A673 (cell line): ENCODE data around the gene BACH1. TPM values are rescaled to one million over a fixed set of nuclear protein-coding genes. Genes with fewer than 3 reads are reported as not detected.
A peak's percentile ranks its signal among the peaks of the same experiment; 100 is the strongest.

ENCODE experiments used
- BruUV-seq: library from RNA; stranded (reverse); fragments of 400-500 nt; replicated peaks from 2 replicates; lab custom pipeline; 2021; lab: Mats Ljungman, UMichigan
- CTCF ChIA-PET: fragments of 300-600 bp; sonication (Branson Sonifier 250); formaldehyde crosslinking; loops from one replicate; lab custom pipeline; 2022; ENCODE audit warnings: antibody characterized with exemption; lab: Charles Lee
- POLR2A ChIA-PET: fragments of 300-600 bp; sonication (Branson Sonifier 250); formaldehyde crosslinking; loops from one replicate; lab custom pipeline; 2022; ENCODE audit warnings: antibody characterized with exemption; ENCODE audit not compliant: low non-redundant PET; lab: Charles Lee
- DNase-seq: peaks from one replicate; pipeline ENCODE4 v3.0.0-alpha.2; 2015; ENCODE audit warnings: low spot score
- H3K27ac ChIP-seq: fragments of 200-600 bp; sonication (generic); 2 replicates; pipeline ENCODE4 v1.5.1; 2016; ENCODE audit warnings: mixed run types, low read depth, mild to moderate bottlenecking, mixed read lengths, antibody characterized with exemption, low read length; ENCODE audit not compliant: poor library complexity, severe bottlenecking
- H3K27me3 ChIP-seq: fragments of 200-600 bp; sonication (generic); replicated peaks from 2 replicates; pipeline ENCODE4 v1.6.1; 2017; ENCODE audit warnings: mixed run types, low read depth, mild to moderate bottlenecking, mixed read lengths, antibody characterized with exemption, low read length; ENCODE audit not compliant: insufficient read depth, poor library complexity
- H3K36me3 ChIP-seq: fragments of 200-600 bp; sonication (generic); 2 replicates; pipeline ENCODE4 v1.6.1; 2016; ENCODE audit warnings: mixed run types, mild to moderate bottlenecking, mixed read lengths, antibody characterized with exemption, low read length; ENCODE audit not compliant: insufficient read depth, poor library complexity, severe bottlenecking
- H3K4me1 ChIP-seq: fragments of 200-600 bp; sonication (generic); 2 replicates; pipeline ENCODE4 v1.6.1; 2017; ENCODE audit warnings: mixed run types, mild to moderate bottlenecking, mixed read lengths, antibody characterized with exemption, low read length; ENCODE audit not compliant: insufficient read depth, poor library complexity, severe bottlenecking
- H3K4me3 ChIP-seq: fragments of 200-600 bp; sonication (generic); 2 replicates; pipeline ENCODE4 v1.5.1; 2016; ENCODE audit warnings: low read depth, mixed run types, mild to moderate bottlenecking, mixed read lengths, low read length; ENCODE audit not compliant: poor library complexity, severe bottlenecking
- H3K9me3 ChIP-seq: fragments of 200-600 bp; sonication (generic); 2 replicates; pipeline ENCODE4 v1.6.1; 2016; ENCODE audit warnings: mixed run types, low read depth, mild to moderate bottlenecking, mixed read lengths, antibody characterized with exemption, low read length; ENCODE audit not compliant: poor library complexity, severe bottlenecking
- EZH2 ChIP-seq: fragments of 200-600 bp; sonication (generic); IDR thresholded peaks from 2 replicates; pipeline ENCODE4 v1.6.1; 2017; ENCODE audit warnings: borderline replicate concordance, low read depth, mild to moderate bottlenecking, mixed read lengths, antibody characterized with exemption, low read length; ENCODE audit not compliant: poor library complexity, severe bottlenecking
- intact Hi-C: fragments of 100-400 bp; cut with micrococcal nuclease; formaldehyde crosslinking; loops from one replicate; pipeline ENCODE4 v1.10.0; 2022; ENCODE audit not compliant: unreplicated experiment
- total RNA-seq: library from RNA; stranded (reverse); gene quantifications from 2 replicates; pipeline ENCODE4 v1.2.3, GENCODE V29; 2021
- TF ChIP-seq, protein P1 (sequence below): fragments of 300-800, 200-600 bp; sonication (generic); conservative IDR thresholded peaks from 2 replicates; pipeline ENCODE4 v1.5.1; 2017; ENCODE audit warnings: low read depth, mild to moderate bottlenecking, antibody characterized with exemption, low read length, moderate library complexity, mixed read lengths

The BACH1 gene
- total RNA-seq, 1 experiment from 2014 or later, result 103 TPM

DNA sequence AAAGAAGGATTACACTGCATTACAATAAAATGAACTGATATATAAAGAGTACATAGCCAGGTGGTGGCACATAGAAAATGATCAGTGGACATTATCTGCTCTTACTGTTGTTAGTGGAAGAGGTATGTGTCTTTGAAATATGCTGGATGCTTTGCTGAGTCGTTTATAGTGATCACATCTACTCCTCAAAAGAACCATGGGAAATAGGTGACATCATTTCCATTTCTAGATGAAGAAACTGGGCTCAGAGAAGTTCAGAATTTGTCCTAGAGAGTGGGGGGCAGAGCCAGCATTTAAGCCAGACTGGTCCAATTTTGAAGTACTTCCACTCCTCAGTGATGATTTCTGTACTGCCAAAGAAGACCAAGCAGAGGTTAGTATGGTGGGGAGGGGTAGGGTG is 34.0 kb upstream of the BACH1 start:
- BruUV-seq, result no TSS peak

DNA sequence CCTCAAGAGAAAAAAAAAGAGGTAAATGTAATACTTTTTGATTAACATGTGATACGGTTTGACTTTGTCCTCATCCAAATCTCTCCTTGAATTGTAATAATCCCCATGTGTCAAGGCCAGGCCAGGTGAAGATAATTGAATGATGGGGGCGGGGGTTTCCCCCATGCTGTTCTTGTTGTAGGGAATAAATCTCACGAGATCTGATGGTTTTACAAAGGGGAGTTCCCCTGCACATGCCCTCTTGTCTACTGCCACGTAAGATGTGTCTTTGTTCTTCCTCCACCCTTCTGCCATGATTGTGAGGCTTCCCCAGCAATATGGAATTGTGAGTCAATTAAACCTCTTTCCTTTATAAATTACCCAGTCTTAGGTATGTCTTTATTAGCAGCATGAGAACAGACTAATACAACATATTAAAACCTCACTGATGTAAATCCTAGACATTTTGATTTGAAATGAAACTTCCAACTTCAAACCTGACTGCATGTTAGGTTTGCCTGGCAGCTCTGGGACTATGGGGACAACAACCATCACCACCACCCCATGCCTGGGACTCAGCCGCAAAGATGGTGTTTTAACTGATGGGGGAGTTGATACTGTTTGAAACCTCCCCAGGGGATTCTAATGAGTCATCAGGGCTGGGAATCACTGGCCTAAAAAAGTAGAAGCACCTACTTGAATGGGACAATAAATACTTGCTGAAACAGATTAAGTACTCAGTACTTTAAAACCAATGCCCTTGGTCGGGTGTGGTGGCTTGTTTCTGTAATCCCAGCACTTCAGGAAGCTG is 32.8 kb upstream of the BACH1 start:
- DNase-seq, result peak; percentile 54
- ChIA-PET CTCF (no interaction called here), POLR2A (no interaction called here)
- H3K4me1 ChIP-seq, result no peaks in the 10 kb centered on the region
- H3K27me3 ChIP-seq, result no peaks in the 10 kb centered on the region
- H3K27ac ChIP-seq, result no peak overlapping the region
- H3K36me3 ChIP-seq, result no peaks in the 10 kb centered on the region
- no peaks in the 10 kb centered on the region for H3K9me3 ChIP-seq
- no peak for TF ChIP-seq EZH2
- TF ChIP-seq, protein P1, sequence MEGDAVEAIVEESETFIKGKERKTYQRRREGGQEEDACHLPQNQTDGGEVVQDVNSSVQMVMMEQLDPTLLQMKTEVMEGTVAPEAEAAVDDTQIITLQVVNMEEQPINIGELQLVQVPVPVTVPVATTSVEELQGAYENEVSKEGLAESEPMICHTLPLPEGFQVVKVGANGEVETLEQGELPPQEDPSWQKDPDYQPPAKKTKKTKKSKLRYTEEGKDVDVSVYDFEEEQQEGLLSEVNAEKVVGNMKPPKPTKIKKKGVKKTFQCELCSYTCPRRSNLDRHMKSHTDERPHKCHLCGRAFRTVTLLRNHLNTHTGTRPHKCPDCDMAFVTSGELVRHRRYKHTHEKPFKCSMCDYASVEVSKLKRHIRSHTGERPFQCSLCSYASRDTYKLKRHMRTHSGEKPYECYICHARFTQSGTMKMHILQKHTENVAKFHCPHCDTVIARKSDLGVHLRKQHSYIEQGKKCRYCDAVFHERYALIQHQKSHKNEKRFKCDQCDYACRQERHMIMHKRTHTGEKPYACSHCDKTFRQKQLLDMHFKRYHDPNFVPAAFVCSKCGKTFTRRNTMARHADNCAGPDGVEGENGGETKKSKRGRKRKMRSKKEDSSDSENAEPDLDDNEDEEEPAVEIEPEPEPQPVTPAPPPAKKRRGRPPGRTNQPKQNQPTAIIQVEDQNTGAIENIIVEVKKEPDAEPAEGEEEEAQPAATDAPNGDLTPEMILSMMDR, result no peak
- H3K4me3 ChIP-seq, result no peak overlapping the region
- no TSS peak for BruUV-seq
- intact Hi-C loops, result no loop called here

More for the DNA sequence above, 34.0 kb upstream of the BACH1 start:
- no peaks in the 10 kb centered on the region for H3K9me3 ChIP-seq
- TF ChIP-seq EZH2, result no peak
- TF ChIP-seq, protein P1, result no peak
- intact Hi-C loops, result no loop called here
- H3K27me3 ChIP-seq, result no peaks in the 10 kb centered on the region
- H3K4me3 ChIP-seq, result no peak overlapping the region
- no peak overlapping the region for H3K27ac ChIP-seq
- H3K36me3 ChIP-seq, result no peaks in the 10 kb centered on the region
- ChIA-PET POLR2A (no interaction called here), CTCF (no interaction called here)
- DNase-seq, result no peak
- H3K4me1 ChIP-seq, result no peaks in the 10 kb centered on the region

DNA sequence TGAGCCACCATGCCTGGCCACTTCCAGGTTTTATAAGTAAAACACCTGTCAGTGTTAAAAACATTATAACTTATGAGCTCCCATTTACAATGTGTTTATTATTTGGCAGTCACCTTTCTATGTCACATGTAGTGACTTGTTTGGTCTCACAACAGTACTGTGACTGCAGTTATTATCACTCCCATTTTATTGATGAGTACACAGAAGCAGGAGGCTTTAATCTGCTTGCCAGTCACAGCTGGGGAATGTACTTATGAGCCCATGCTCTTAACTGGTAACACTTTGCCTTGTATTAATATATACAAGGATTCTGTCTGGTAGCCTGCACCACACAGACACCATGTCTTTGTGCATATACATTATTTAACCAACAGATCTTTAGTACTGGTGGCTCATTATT is 31.1 kb upstream of the BACH1 start:
- CTCF ChIA-PET, result no interaction called here
- Histone ChIP-seq H3K27me3 (no peaks in the 10 kb centered on the region), H3K36me3 (no peaks in the 10 kb centered on the region), H3K9me3 (no peaks in the 10 kb centered on the region), H3K4me3 (no peak overlapping the region), H3K27ac (no peak overlapping the region), H3K4me1 (no peaks in the 10 kb centered on the region)
- intact Hi-C loops, result no loop called here
- POLR2A ChIA-PET, result interaction anchor here (0.6 kb wide), 1 partner anchor 255 kb away, joined by 3 read pairs; no protein-coding TSS in a partner anchor
- BruUV-seq, result no TSS peak
- TF ChIP-seq, protein P1, result no peak
- no peak for TF ChIP-seq EZH2
- no peak for DNase-seq
